GM19395 (cell line): ENCODE data around the gene SYTL1.
"Not testable (repeated sequence)": the region's sequence is repeated elsewhere in the genome, so short reads cannot be mapped to it uniquely, and the experiment has no call there.

Experiments
- ATAC-seq: cut with Tn5 transposase; IDR thresholded peaks from one replicate; pipeline ENCODE4 v1.9.1; 2021; ENCODE audit warnings: mild to moderate bottlenecking, moderate library complexity; ENCODE audit not compliant: unreplicated experiment

Gene SYTL1

GRCh38 chr1:27383039-27383605 lies 41.3 kb downstream of the SYTL1 start, which contains the start of gene CD164L2:
Gene CD164L2, minus strand, starts transcription at chr1:27383333. Its CDS starts 94 bp downstream, at chr1:27383239.
- ATAC-seq, result no peak

DNA sequence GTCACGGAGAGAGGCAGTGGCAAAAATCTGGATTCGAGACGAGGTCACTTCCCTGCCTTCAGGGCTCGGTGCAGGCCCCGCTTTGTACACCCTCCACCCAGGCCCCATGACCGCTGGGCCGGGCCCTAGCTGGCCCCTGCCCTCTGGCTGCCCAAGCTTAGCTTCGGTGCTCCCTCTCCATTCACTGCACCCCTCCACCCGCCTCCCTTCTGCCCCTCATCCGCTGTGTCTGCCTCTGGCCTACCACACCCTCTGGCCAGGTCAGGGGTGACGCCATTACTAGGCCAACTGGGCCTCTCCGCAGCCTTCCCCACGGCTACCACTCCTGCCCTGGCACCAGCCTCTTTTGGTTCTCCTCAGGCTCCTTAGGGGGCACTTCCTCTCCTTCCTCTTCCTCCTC lies 41.8 kb downstream of the SYTL1 start:
- ATAC-seq, result no peak

GRCh38 chr1:27384797-27385196 lies 43.0 kb downstream of the SYTL1 start:
- ATAC-seq, result not testable (repeated sequence)

- no peak for ATAC-seq
These were observed 46.6 kb downstream of the SYTL1 start for GRCh38 chr1:27388337-27389005.

DNA sequence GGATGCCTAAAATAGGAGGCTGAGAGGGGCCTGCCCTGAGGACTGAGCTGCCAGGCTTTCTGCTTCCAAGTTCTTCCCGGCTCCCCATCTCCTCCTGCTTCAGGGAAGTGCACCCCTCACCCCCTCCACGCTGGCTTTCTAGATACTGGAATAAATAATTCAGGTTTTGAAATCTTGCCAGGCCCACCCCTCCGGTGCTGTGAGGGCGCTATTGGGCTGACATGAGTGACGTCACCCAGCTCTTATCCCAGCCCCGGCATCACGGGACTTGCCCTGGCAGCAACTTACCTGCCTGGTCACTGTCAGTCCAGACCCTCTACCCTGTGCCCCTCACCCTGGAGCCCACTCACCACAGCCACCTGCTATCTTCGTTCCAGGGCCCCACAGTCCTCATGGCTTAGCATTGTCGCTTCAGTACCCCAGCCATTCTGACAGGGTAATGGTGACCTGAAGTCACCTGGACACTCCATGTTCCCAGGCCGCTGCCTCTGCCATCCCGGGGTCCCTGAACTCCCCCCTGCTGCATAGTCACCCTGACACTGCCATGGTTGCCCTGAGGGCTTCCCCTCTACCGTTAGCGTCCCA lies 49.8 kb downstream of the SYTL1 start:
- no peak for ATAC-seq

- ATAC-seq, result peak; percentile 65
These were observed 50.4 kb downstream of the SYTL1 start, which contains the start of gene GPR3 for GRCh38 chr1:27392096-27392777. Gene GPR3, plus strand, starts transcription at chr1:27392622. Its CDS starts 1,177 bp downstream, at chr1:27393799.

GRCh38 chr1:27392778-27393635 lies 51.2 kb downstream of the SYTL1 start:
- ATAC-seq, result no peak

GRCh38 chr1:27393641-27394281 lies 51.9 kb downstream of the SYTL1 start:
- ATAC-seq, result no peak

GRCh38 chr1:27394282-27394658 lies 52.4 kb downstream of the SYTL1 start:
- ATAC-seq, result no peak

GRCh38 chr1:27394925-27395324 lies 53.1 kb downstream of the SYTL1 start:
- ATAC-seq, result no peak

- no peak for ATAC-seq
These were observed 53.8 kb downstream of the SYTL1 start for GRCh38 chr1:27395441-27396195.

- ATAC-seq, result no peak
These were observed 55.3 kb downstream of the SYTL1 start for GRCh38 chr1:27397110-27397509.

DNA sequence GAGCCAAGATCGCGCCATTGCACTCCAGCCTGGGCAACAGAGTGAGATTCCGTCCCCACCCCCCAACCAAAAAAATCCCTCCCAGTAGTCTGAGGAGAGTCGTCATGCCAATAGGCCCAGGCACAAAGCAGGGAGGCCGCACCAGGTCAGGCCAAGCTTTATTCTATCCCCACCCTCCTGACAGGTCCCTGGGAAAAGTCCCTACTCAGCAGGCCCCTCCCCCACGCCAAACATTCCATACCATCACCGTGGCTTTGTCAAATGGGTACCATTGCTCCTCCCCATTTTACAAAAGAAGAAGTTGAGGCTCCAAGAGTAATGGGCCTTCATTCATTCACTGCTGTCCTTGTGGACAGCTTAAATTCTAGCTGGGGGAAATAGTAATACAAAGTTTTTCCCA lies 55.9 kb downstream of the SYTL1 start:
- ATAC-seq, result no peak

GRCh38 chr1:27398405-27399149 lies 56.8 kb downstream of the SYTL1 start:
- ATAC-seq, result no peak

GRCh38 chr1:27399251-27400025 lies 57.6 kb downstream of the SYTL1 start:
- no peak for ATAC-seq

DNA sequence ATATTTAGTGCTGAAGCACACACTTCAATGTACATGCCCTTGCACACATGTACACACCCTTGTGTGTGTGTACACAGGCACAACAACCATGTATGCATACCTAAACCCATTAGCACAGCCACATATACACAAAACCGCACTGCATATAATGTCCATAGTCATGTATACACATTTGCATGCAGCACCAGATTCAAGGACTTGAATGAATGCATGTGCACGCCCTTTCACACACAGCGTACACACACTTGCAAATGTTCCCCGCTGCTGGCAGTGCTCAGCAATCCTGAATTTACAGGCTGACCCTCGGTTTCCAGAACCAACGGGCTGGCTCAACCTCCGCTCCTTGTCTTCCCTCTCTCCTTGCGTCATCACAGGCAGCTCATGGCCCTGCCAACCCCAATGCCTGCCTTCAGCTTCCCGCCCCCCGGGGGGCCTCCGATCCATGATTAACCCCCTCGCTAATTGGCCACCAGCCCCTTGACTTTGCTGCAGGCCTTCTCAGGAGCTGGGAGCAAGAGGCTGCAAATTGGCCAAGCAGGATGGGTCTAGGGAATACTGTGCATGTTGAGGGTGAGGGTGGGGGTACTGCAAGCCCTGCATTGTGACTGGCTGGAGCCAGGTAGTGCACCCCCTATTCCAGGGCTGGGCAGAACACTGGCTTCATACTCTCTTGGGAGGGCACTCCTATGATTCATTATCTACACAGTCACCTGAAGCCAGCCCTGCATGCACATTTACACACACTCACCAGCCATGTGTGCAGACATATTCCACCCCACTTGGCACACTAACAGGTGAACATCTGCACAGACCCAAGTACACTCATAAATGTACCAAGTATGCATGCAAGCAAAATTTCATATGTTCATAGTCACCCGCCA lies 58.5 kb downstream of the SYTL1 start:
- ATAC-seq, result no peak

DNA sequence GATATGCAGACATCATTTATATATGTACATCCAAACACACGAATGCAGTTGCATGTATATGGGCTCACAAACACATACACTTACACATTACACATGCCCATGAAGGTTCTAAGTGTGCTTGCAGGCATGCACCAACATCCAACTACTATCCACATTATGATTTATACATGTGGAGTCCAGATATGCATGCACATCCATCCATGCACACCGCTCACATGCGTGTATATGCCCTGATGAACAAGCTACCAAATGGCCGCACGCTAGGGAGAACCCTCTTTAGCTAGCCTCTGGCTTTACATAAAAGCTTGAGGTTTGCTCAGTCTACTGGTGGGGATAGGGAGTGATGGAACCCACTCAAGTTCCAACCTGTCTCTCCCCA lies 59.1 kb downstream of the SYTL1 start:
- no peak for ATAC-seq
